ENCODE results near the gene SLC26A5.
"Not testable (repeated sequence)": the region's sequence is repeated elsewhere in the genome, so short reads cannot be mapped to it uniquely, and the experiment has no call there.

The SLC26A5 gene

GRCh38 chr7:103405789-103406613, 40.0 kb downstream of the SLC26A5 start:
- DNase-seq = not testable (repeated sequence)

- not testable (repeated sequence) for DNase-seq
These were observed 46.3 kb downstream of the SLC26A5 start for GRCh38 chr7:103399687-103400086.

GRCh38 chr7:103398483-103399127, 47.4 kb downstream of the SLC26A5 start:
- no peak for DNase-seq

GRCh38 chr7:103396471-103396870, 49.5 kb downstream of the SLC26A5 start:
- DNase-seq = no peak

GRCh38 chr7:103395071-103395470, 50.9 kb downstream of the SLC26A5 start:
- no peak for DNase-seq

- no peak for DNase-seq
These were observed 51.4 kb downstream of the SLC26A5 start for GRCh38 chr7:103394566-103394965.

GRCh38 chr7:103391976-103392375, 54.0 kb downstream of the SLC26A5 start:
- DNase-seq = no peak

- DNase-seq = no peak
These were observed 54.9 kb downstream of the SLC26A5 start for GRCh38 chr7:103391150-103391549.

- DNase-seq = no peak
These were observed 56.7 kb downstream of the SLC26A5 start for GRCh38 chr7:103389263-103389662.

- DNase-seq = no peak
These were observed 57.4 kb downstream of the SLC26A5 start for GRCh38 chr7:103388469-103389140.

- DNase-seq = no peak
These were observed 58.8 kb downstream of the SLC26A5 start for GRCh38 chr7:103387242-103387641.

- DNase-seq = no peak
These were observed 64.0 kb downstream of the SLC26A5 start for GRCh38 chr7:103382032-103382402.

GRCh38 chr7:103381280-103382031, 64.6 kb downstream of the SLC26A5 start:
- no peak for DNase-seq

- DNase-seq = no peak
These were observed 65.4 kb downstream of the SLC26A5 start for GRCh38 chr7:103380395-103381191.

- no peak for DNase-seq
These were observed 66.6 kb downstream of the SLC26A5 start for GRCh38 chr7:103379270-103379975.

- no peak for DNase-seq
These were observed 72.0 kb downstream of the SLC26A5 start for GRCh38 chr7:103373866-103374643.

GRCh38 chr7:103369432-103369831, 76.6 kb downstream of the SLC26A5 start:
- DNase-seq = no peak

GRCh38 chr7:103349805-103350204, 96.2 kb downstream of the SLC26A5 start:
- DNase-seq = no peak

GRCh38 chr7:103348959-103349358, 97.0 kb downstream of the SLC26A5 start:
- no peak for DNase-seq

- no peak for DNase-seq
These were observed 97.6 kb downstream of the SLC26A5 start for GRCh38 chr7:103348452-103348851.
